GM10266 (cell line): ENCODE measurements around the gene DIAPH3.

Experiments
- DNase-seq: peaks from one replicate; pipeline ENCODE4 v3.0.0; 2012; ENCODE audit errors: extremely low spot score
- TF ChIP-seq, protein P1 (sequence below): IDR thresholded peaks from 2 replicates; pipeline ENCODE4 v1.5.1; 2012; ENCODE audit warnings: mild to moderate bottlenecking, low read depth; ENCODE audit not compliant: control insufficient read depth, insufficient read depth; ENCODE audit errors: missing control alignments

The DIAPH3 gene

DNA sequence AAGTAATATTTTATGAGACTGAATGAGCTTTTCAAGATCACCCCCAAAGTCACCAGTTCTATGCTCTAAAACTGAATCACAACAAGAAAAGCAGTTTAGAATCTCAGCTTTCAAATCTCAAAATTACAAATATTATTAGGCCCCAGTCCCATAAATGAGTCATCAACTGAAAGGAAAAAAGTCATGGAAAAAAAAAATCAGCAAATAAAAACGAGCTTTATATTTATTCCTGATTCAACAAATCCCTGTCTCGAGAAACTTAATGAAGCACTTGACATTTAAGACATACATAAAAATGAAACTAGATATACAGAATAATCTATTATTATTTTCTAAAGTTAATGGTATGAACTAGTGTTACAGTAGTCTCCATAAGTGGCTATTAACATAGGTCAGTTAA is 203.0 kb downstream of the DIAPH3 start:
- DNase-seq, result no peak
- TF ChIP-seq, protein P1, sequence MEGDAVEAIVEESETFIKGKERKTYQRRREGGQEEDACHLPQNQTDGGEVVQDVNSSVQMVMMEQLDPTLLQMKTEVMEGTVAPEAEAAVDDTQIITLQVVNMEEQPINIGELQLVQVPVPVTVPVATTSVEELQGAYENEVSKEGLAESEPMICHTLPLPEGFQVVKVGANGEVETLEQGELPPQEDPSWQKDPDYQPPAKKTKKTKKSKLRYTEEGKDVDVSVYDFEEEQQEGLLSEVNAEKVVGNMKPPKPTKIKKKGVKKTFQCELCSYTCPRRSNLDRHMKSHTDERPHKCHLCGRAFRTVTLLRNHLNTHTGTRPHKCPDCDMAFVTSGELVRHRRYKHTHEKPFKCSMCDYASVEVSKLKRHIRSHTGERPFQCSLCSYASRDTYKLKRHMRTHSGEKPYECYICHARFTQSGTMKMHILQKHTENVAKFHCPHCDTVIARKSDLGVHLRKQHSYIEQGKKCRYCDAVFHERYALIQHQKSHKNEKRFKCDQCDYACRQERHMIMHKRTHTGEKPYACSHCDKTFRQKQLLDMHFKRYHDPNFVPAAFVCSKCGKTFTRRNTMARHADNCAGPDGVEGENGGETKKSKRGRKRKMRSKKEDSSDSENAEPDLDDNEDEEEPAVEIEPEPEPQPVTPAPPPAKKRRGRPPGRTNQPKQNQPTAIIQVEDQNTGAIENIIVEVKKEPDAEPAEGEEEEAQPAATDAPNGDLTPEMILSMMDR, result no peak

DNA sequence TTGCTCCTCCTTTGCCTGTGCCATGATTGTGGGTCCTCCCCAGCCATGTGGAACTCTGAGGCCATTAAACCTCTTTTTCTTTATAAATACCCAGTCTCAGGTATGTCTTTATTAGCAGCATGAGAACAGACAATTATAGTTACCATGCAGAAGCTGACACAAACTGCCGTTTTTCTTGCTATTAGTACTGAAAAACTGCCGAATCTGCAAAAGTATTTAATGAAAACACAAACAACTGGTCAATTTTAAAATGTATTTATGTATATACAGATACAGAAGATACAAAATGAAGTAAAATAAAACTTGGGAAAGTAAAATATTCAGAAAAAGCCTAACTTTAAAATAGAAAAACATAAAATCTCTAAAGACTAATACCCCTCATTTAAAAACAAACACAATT is 206.3 kb downstream of the DIAPH3 start:
- no peak for DNase-seq
- TF ChIP-seq, protein P1, result no peak

DNA sequence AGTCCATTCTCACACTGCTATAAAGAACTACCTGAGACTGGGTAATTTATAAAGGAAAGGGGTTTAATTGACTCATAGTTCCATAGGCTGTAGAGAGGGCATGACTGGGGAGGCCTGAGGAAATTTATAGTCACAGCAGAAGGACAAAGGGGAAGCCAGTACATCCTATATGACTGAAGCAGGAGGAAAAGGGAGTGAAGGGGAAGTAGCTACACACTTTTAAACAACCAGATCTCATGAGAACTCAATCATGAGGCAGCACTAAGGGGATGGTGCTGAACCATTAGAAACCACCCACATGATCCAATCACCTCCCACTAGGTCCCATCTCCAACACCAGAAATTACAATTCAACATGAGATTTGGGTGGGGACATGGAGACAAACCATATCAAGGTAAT is 209.1 kb downstream of the DIAPH3 start:
- no peak for DNase-seq
- TF ChIP-seq, protein P1, result no peak

DNA sequence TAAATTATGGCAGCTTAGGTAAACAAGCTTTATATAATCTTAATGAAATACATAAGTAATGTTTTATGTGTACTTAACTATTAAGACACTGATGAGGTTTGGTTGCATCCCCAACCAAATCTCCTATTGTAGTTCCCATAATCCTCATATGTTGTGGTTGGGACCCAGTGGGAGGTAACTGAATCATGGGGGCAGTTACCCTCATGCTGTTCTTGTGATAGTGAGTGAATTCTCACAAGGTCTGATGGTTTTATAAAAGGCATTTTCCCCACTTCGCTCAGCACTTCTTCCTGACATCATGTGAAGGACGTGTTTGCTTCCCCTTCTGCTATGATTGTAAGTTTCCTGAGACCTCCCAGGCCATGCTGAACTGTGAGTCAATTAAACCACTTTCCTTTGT is 212.7 kb downstream of the DIAPH3 start:
- TF ChIP-seq, protein P1, result no peak
- no peak for DNase-seq

DNA sequence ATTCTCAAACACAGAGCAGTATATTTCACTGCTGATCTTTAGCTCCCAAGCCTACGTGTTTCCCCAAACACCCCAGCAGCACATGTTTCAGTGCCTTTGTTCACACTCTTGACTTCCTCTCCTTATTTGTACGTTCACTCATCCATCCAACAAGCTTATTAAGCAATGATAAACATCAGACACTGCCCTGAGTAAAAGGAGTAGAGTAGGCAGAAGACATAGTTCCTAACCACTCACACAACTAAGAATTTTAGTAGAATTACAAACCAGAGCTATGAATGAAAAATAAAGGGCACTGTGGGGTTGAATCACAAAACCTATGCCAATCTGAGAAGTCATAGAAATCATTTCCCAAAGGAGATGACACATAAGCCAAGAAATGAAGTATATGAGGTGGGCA is 213.5 kb downstream of the DIAPH3 start:
- DNase-seq, result no peak
- TF ChIP-seq, protein P1, result no peak

DNA sequence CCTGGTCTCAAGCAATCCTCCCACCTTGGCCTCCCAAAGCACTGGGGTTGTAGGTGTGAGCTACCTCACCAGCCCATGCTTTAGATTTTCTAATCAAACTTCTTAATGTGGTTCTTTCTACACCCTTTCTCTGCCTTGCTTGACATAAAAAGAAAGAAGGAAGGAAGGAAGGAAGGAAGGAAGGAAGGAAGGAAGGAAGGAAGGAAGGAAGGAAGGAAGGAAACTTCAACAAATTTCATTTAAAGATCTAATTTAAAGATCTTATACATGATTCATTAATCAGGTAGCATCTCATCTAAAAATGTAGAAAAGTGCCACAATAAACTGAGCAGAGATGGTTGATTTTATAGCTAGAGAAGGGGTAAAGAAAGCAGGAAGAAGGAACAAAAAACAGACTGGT is 215.0 kb downstream of the DIAPH3 start:
- no peak for DNase-seq
- TF ChIP-seq, protein P1, result no peak

DNA sequence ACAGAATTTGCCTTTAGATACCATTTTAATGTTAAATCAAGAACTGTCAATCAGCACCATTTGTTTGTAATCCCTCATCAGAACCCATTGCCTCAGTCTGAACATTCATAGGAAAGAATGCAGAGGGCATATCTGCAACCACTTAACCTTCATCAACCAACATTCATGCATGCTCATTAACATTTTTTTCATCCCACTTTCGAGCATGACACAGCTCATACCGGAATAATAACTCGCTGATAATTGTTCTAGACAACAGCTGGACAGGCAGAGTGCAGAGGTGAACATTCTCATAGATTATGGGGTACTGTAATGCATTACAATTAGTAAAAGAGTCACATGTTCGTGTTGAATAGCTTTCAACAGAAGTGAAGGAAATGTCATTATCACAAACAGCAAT is 216.8 kb downstream of the DIAPH3 start:
- no peak for DNase-seq
- TF ChIP-seq, protein P1, result no peak

DNA sequence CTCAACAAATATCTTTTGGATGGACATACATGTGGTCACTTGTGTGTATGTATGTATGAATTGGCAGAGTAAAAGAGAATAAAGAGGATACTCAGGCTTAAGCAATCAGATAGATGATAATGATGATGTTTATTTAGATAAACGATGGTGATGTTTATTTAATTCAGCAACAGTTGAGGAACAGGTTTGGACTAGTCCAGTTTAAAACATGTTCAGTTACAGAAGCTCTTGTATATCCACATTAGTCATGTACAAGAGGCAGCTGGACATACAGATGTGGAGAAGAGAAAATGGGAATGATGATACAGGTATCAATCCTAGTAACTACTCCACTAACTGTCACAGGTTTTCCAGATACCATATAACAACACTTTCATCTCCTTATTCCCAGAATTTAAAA is 232.1 kb downstream of the DIAPH3 start:
- TF ChIP-seq, protein P1, result no peak
- no peak for DNase-seq
